Esophagus muscularis mucosa (tissue), 3 donors: Measurements from ENCODE around the gene MS4A1.

Experiments used
- CTCF ChIP-seq, 3 experiments: fragments of 200-600 bp in 2 of 3; fragments of 450-650 bp in 1 of 3; sonication (generic) in 2 of 3; IDR thresholded peaks; one replicate each; pipeline ENCODE4 v1.5.1; 2017 to 2019; ENCODE audit warnings: antibody characterized with exemption in 3 of 3, mild to moderate bottlenecking in 2 of 3, moderate library complexity in 1 of 3
- POLR2A ChIP-seq: fragments of 450-650 bp; IDR thresholded peaks from one replicate; pipeline ENCODE4 v1.6.1; 2017; ENCODE audit warnings: antibody characterized with exemption, moderate library complexity, mild to moderate bottlenecking, low read depth
- POLR2AphosphoS5 ChIP-seq, 2 donors: sonication (generic); formaldehyde crosslinking; IDR thresholded peaks; one replicate each; pipeline ENCODE4 v1.6.1; 2017; ENCODE audit warnings: antibody characterized with exemption in 2 of 2

- TF ChIP-seq CTCF (IDR thresholded peaks at IDR 0.05) (no peak), POLR2A (no peak), POLR2AphosphoS5 (IDR thresholded peaks at IDR 0.05) (no peak)
These were observed 59.7 kb downstream of the MS4A1 start, which contains the start of gene MS4A13 for GRCh38 chr11:60515144-60515855.
